AG10803 (cell line): ENCODE measurements around the gene MRGPRX2.

Experiments
- DNase-seq: peaks from one replicate; pipeline ENCODE4 v3.0.0; 2010; ENCODE audit warnings: low read depth
- H3K4me3 ChIP-seq: 2 replicates; pipeline ENCODE4 v1.5.1; 2011; ENCODE audit warnings: mild to moderate bottlenecking, low read length, control low read depth
- CTCF ChIP-seq: conservative IDR thresholded peaks from 2 replicates; pipeline ENCODE4 v1.5.1; 2011; ENCODE audit warnings: mild to moderate bottlenecking, low read length, control low read depth, inconsistent platforms

The MRGPRX2 gene

GRCh38 chr11:19099093-19099492 lies 38.6 kb upstream of the MRGPRX2 start:
- DNase-seq = no peak
- no peak overlapping the region for H3K4me3 ChIP-seq
- TF ChIP-seq CTCF = no peak

- H3K4me3 ChIP-seq = no peak overlapping the region
- DNase-seq = no peak
- TF ChIP-seq CTCF = no peak
Measured at GRCh38 chr11:19094859-19095258, 34.3 kb upstream of the MRGPRX2 start.

- peak; percentile 62 for DNase-seq
- TF ChIP-seq CTCF = no peak
- no peak overlapping the region for H3K4me3 ChIP-seq
Measured at GRCh38 chr11:19093976-19094375, 33.5 kb upstream of the MRGPRX2 start.

- DNase-seq = no peak
- TF ChIP-seq CTCF = no peak
- H3K4me3 ChIP-seq = no peak overlapping the region
Measured at GRCh38 chr11:19092850-19093249, 32.3 kb upstream of the MRGPRX2 start.

- no peak for TF ChIP-seq CTCF
- no peak for DNase-seq
- H3K4me3 ChIP-seq = no peak overlapping the region
Measured at GRCh38 chr11:19092342-19092741, 31.8 kb upstream of the MRGPRX2 start.

GRCh38 chr11:19091366-19091765 lies 30.8 kb upstream of the MRGPRX2 start:
- no peak for TF ChIP-seq CTCF
- DNase-seq = peak; percentile 12
- no peak overlapping the region for H3K4me3 ChIP-seq

- H3K4me3 ChIP-seq = no peak overlapping the region
- TF ChIP-seq CTCF = no peak
- no peak for DNase-seq
Measured at GRCh38 chr11:19089421-19089820, 28.9 kb upstream of the MRGPRX2 start.
